Measurements from ENCODE around the gene KAT6B.

Gene KAT6B

GRCh38 chr10:75040576-75040975 lies 214.2 kb downstream of the KAT6B start:
- in situ Hi-C loops (cut with HindIII; ENCODE audit: low sequenced_read_pairs) = no loop called here
- no peak for TF ChIP-seq CTCF (IDR thresholded peaks at IDR 0.05; ENCODE audit: low read depth, low read length, missing control alignments)
- DNase-seq (ENCODE audit: low read depth) = no peak

GRCh38 chr10:75042292-75042974 lies 216.0 kb downstream of the KAT6B start:
- in situ Hi-C loops (cut with HindIII; ENCODE audit: low sequenced_read_pairs) = no loop called here
- no peak overlapping the region for H3K4me3 ChIP-seq (ENCODE audit: low read depth, low read length)
- no peak for TF ChIP-seq CTCF (IDR thresholded peaks at IDR 0.05; ENCODE audit: low read depth, low read length, missing control alignments)
- DNase-seq (ENCODE audit: low read depth) = peak; percentile 66

More at GRCh38 chr10:75040576-75040975, 214.2 kb downstream of the KAT6B start:
- H3K4me3 ChIP-seq (ENCODE audit: low read depth, low read length) = no peak overlapping the region

- no peak for DNase-seq (ENCODE audit: low read depth)
- H3K4me3 ChIP-seq (ENCODE audit: low read depth, low read length) = no peak overlapping the region
- in situ Hi-C loops (cut with HindIII; ENCODE audit: low sequenced_read_pairs) = no loop called here
- no peak for TF ChIP-seq CTCF (IDR thresholded peaks at IDR 0.05; ENCODE audit: low read depth, low read length, missing control alignments)
Observed at GRCh38 chr10:75043256-75044131, 217.1 kb downstream of the KAT6B start.

- H3K4me3 ChIP-seq (ENCODE audit: low read depth, low read length) = no peak overlapping the region
- in situ Hi-C loops (cut with HindIII; ENCODE audit: low sequenced_read_pairs) = no loop called here
- TF ChIP-seq CTCF (IDR thresholded peaks at IDR 0.05; ENCODE audit: low read depth, low read length, missing control alignments) = no peak
- no peak for DNase-seq (ENCODE audit: low read depth)
Observed at GRCh38 chr10:75048669-75049098, 222.3 kb downstream of the KAT6B start.

- H3K4me3 ChIP-seq (ENCODE audit: low read depth, low read length) = no peak overlapping the region
- TF ChIP-seq CTCF (IDR thresholded peaks at IDR 0.05; ENCODE audit: low read depth, low read length, missing control alignments) = no peak
- DNase-seq (ENCODE audit: low read depth) = no peak
- in situ Hi-C loops (cut with HindIII; ENCODE audit: low sequenced_read_pairs) = no loop called here
Observed at GRCh38 chr10:75049316-75050148, 223.1 kb downstream of the KAT6B start.

Data from astrocyte of the cerebellum (primary cell).